22Rv1 (cell line): ENCODE data around the gene MBD2.

Experiments
- CTCF ChIP-seq: fragments of 450-650 bp; IDR thresholded peaks from 2 replicates; pipeline ENCODE4 v1.5.1; 2017; ENCODE audit warnings: mild to moderate bottlenecking
- ZFX ChIP-seq: fragments of 450-650 bp; IDR thresholded peaks from 2 replicates; pipeline ENCODE4 v1.6.1; 2017; ENCODE audit warnings: antibody characterized with exemption, borderline replicate concordance

DNA sequence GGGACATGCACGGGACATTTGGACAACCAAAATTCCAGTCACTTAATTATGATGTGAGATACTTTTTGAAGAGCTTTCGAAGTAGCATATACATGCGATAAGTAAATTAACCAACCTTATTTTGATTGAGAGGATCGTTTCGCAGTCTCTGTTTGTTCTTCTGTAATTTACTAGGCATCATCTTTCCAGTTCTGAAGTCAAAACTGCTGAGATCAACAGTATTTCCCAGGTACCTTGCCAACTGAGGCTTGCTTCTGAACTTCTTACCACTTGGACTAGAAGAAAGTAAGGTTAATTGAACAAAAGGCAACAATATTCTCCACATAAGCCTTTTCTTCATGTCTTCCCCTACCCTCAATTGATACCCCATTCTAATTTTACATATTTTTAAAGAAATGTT is 19.6 kb downstream of the MBD2 start:
- TF ChIP-seq CTCF = no peak
- TF ChIP-seq ZFX = no peak
